ENCODE results near the gene ZNF835.

ZNF835 gene

GRCh38 chr19:56699552-56699951, 28.0 kb upstream of the ZNF835 start:
- Histone ChIP-seq H3K79me2 (ENCODE audit: control insufficient read depth, insufficient read depth, low read length, poor library complexity) (no peaks in the 10 kb centered on the region), H3K4ac (ENCODE audit: low read depth, low read length) (no peak overlapping the region), H2BK12ac (ENCODE audit: low read length) (no peak overlapping the region), H3K4me1 (ENCODE audit: control insufficient read depth in 1 of 2, insufficient read depth in 2 of 2, low read length in 2 of 2) (no peaks in the 10 kb centered on the region), H3K36me3 (ENCODE audit: control insufficient read depth in 1 of 2, insufficient read depth in 2 of 2, low read length in 2 of 2) (no peaks in the 10 kb centered on the region), H3K79me1 (ENCODE audit: low read length) (no peaks in the 10 kb centered on the region), H3K23ac (ENCODE audit: low read length) (no peak overlapping the region), H3K4me2 (ENCODE audit: low read length) (no peak overlapping the region), H4K91ac (ENCODE audit: low read depth, low read length) (no peak overlapping the region), H3K27ac (ENCODE audit: low read depth, low read length) (no peak overlapping the region), H2BK5ac (ENCODE audit: low read depth, low read length, poor library complexity) (no peak overlapping the region), H3K27me3 (ENCODE audit: insufficient read depth, low read length) (no peaks in the 10 kb centered on the region), H3K14ac (ENCODE audit: low read length) (no peak overlapping the region), H4K8ac (ENCODE audit: low read depth, low read length) (no peak overlapping the region), H3K9me3 (ENCODE audit: insufficient read depth, low read depth, low read length) (peaks cover 3% of the 10 kb centered on the region), H2AFZ (ENCODE audit: insufficient read depth, low read length, poor library complexity) (no peak overlapping the region), H2AK5ac (ENCODE audit: low read length) (no peak overlapping the region), H2BK120ac (ENCODE audit: insufficient read depth, low read length, poor library complexity) (no peak overlapping the region), H4K12ac (ENCODE audit: low read depth, low read length) (no peak overlapping the region), H3K4me3 (ENCODE audit: low read depth, low read length) (no peak overlapping the region), H3K9ac (ENCODE audit: low read length) (no peak overlapping the region), H3K18ac (ENCODE audit: low read length) (no peak overlapping the region)
- WGBS (ENCODE audit: extremely low coverage, insufficient coverage, insufficient read length): no CpG with 5 or more reads among the region's 3 CpGs
- no peak for DNase-seq

- no peaks in the 10 kb centered on the region for H3K4me1 ChIP-seq (ENCODE audit: control insufficient read depth in 1 of 2, insufficient read depth in 2 of 2, low read length in 2 of 2)
- H3K36me3 ChIP-seq (ENCODE audit: control insufficient read depth in 1 of 2, insufficient read depth in 2 of 2, low read length in 2 of 2): no peaks in the 10 kb centered on the region
- H3K23ac ChIP-seq (ENCODE audit: low read length): no peak overlapping the region
- H2AFZ ChIP-seq (ENCODE audit: insufficient read depth, low read length, poor library complexity): no peak overlapping the region
- no peak overlapping the region for H3K14ac ChIP-seq (ENCODE audit: low read length)
- H2BK5ac ChIP-seq (ENCODE audit: low read depth, low read length, poor library complexity): no peak overlapping the region
- H4K12ac ChIP-seq (ENCODE audit: low read depth, low read length): no peak overlapping the region
- H4K91ac ChIP-seq (ENCODE audit: low read depth, low read length): no peak overlapping the region
- H3K4me2 ChIP-seq (ENCODE audit: low read length): no peak overlapping the region
- no peaks in the 10 kb centered on the region for H3K27me3 ChIP-seq (ENCODE audit: insufficient read depth, low read length)
- no peak overlapping the region for H2BK120ac ChIP-seq (ENCODE audit: insufficient read depth, low read length, poor library complexity)
- DNase-seq: peak in 1 of 2 donors; percentile 36
- no peak overlapping the region for H3K9ac ChIP-seq (ENCODE audit: low read length)
- no peak overlapping the region for H4K8ac ChIP-seq (ENCODE audit: low read depth, low read length)
- no peak overlapping the region for H2BK12ac ChIP-seq (ENCODE audit: low read length)
- H3K79me2 ChIP-seq (ENCODE audit: control insufficient read depth, insufficient read depth, low read length, poor library complexity): no peaks in the 10 kb centered on the region
- H3K4me3 ChIP-seq (ENCODE audit: low read depth, low read length): no peak overlapping the region
- WGBS (ENCODE audit: extremely low coverage, insufficient coverage, insufficient read length): no CpG with 5 or more reads among the region's 8 CpGs
- no peak overlapping the region for H2AK5ac ChIP-seq (ENCODE audit: low read length)
- H3K79me1 ChIP-seq (ENCODE audit: low read length): no peaks in the 10 kb centered on the region
- H3K4ac ChIP-seq (ENCODE audit: low read depth, low read length): no peak overlapping the region
- peaks cover 11% of the 10 kb centered on the region for H3K9me3 ChIP-seq (ENCODE audit: insufficient read depth, low read depth, low read length)
- H3K18ac ChIP-seq (ENCODE audit: low read length): no peak overlapping the region
- H3K27ac ChIP-seq (ENCODE audit: low read depth, low read length): no peak overlapping the region
Measured at GRCh38 chr19:56692206-56692895, 20.8 kb upstream of the ZNF835 start.

GRCh38 chr19:56690670-56691069, 19.1 kb upstream of the ZNF835 start:
- H4K91ac ChIP-seq (ENCODE audit: low read depth, low read length): no peak overlapping the region
- H3K27me3 ChIP-seq (ENCODE audit: insufficient read depth, low read length): no peaks in the 10 kb centered on the region
- no peaks in the 10 kb centered on the region for H3K79me2 ChIP-seq (ENCODE audit: control insufficient read depth, insufficient read depth, low read length, poor library complexity)
- peaks cover 16% of the 10 kb centered on the region for H3K9me3 ChIP-seq (ENCODE audit: insufficient read depth, low read depth, low read length)
- H2BK5ac ChIP-seq (ENCODE audit: low read depth, low read length, poor library complexity): no peak overlapping the region
- H3K23ac ChIP-seq (ENCODE audit: low read length): no peak overlapping the region
- DNase-seq: no peak
- no peaks in the 10 kb centered on the region for H3K4me1 ChIP-seq (ENCODE audit: control insufficient read depth in 1 of 2, insufficient read depth in 2 of 2, low read length in 2 of 2)
- no peaks in the 10 kb centered on the region for H3K79me1 ChIP-seq (ENCODE audit: low read length)
- H3K14ac ChIP-seq (ENCODE audit: low read length): no peak overlapping the region
- H2AK5ac ChIP-seq (ENCODE audit: low read length): no peak overlapping the region
- WGBS (ENCODE audit: extremely low coverage, insufficient coverage, insufficient read length): no CpG with 5 or more reads among the region's 10 CpGs
- H2AFZ ChIP-seq (ENCODE audit: insufficient read depth, low read length, poor library complexity): no peak overlapping the region
- H4K8ac ChIP-seq (ENCODE audit: low read depth, low read length): no peak overlapping the region
- H3K36me3 ChIP-seq (ENCODE audit: control insufficient read depth in 1 of 2, insufficient read depth in 2 of 2, low read length in 2 of 2): no peaks in the 10 kb centered on the region
- no peak overlapping the region for H3K9ac ChIP-seq (ENCODE audit: low read length)
- H2BK12ac ChIP-seq (ENCODE audit: low read length): no peak overlapping the region
- H2BK120ac ChIP-seq (ENCODE audit: insufficient read depth, low read length, poor library complexity): no peak overlapping the region
- H3K4ac ChIP-seq (ENCODE audit: low read depth, low read length): no peak overlapping the region
- H4K12ac ChIP-seq (ENCODE audit: low read depth, low read length): no peak overlapping the region
- H3K27ac ChIP-seq (ENCODE audit: low read depth, low read length): no peak overlapping the region
- H3K4me3 ChIP-seq (ENCODE audit: low read depth, low read length): no peak overlapping the region
- no peak overlapping the region for H3K18ac ChIP-seq (ENCODE audit: low read length)
- H3K4me2 ChIP-seq (ENCODE audit: low read length): no peak overlapping the region

GRCh38 chr19:56689198-56689597, 17.6 kb upstream of the ZNF835 start:
- Histone ChIP-seq H3K9me3 (ENCODE audit: insufficient read depth, low read depth, low read length) (peaks cover 13% of the 10 kb centered on the region), H2BK12ac (ENCODE audit: low read length) (no peak overlapping the region), H3K23ac (ENCODE audit: low read length) (no peak overlapping the region), H3K27me3 (ENCODE audit: insufficient read depth, low read length) (no peaks in the 10 kb centered on the region), H2AFZ (ENCODE audit: insufficient read depth, low read length, poor library complexity) (no peak overlapping the region), H4K12ac (ENCODE audit: low read depth, low read length) (no peak overlapping the region), H4K91ac (ENCODE audit: low read depth, low read length) (no peak overlapping the region), H3K4me3 (ENCODE audit: low read depth, low read length) (no peak overlapping the region), H2BK5ac (ENCODE audit: low read depth, low read length, poor library complexity) (no peak overlapping the region), H2AK5ac (ENCODE audit: low read length) (no peak overlapping the region), H3K79me2 (ENCODE audit: control insufficient read depth, insufficient read depth, low read length, poor library complexity) (no peaks in the 10 kb centered on the region), H3K79me1 (ENCODE audit: low read length) (no peaks in the 10 kb centered on the region), H3K4me2 (ENCODE audit: low read length) (no peak overlapping the region), H3K36me3 (ENCODE audit: control insufficient read depth in 1 of 2, insufficient read depth in 2 of 2, low read length in 2 of 2) (no peaks in the 10 kb centered on the region), H3K14ac (ENCODE audit: low read length) (no peak overlapping the region), H2BK120ac (ENCODE audit: insufficient read depth, low read length, poor library complexity) (no peak overlapping the region), H3K4ac (ENCODE audit: low read depth, low read length) (no peak overlapping the region), H3K27ac (ENCODE audit: low read depth, low read length) (no peak overlapping the region), H4K8ac (ENCODE audit: low read depth, low read length) (no peak overlapping the region), H3K18ac (ENCODE audit: low read length) (no peak overlapping the region), H3K9ac (ENCODE audit: low read length) (no peak overlapping the region), H3K4me1 (ENCODE audit: control insufficient read depth in 1 of 2, insufficient read depth in 2 of 2, low read length in 2 of 2) (no peaks in the 10 kb centered on the region)
- WGBS (ENCODE audit: extremely low coverage, insufficient coverage, insufficient read length): no CpG with 5 or more reads among the region's 10 CpGs
- peak in 1 of 2 donors; percentile 28 for DNase-seq

Data from trophoblast cell (in vitro differentiated cells and primary cell).